Activated naive CD4-positive, alpha-beta T cell treated with Interleukin-2 at 50 U/mL for 16 hours (primary cell): ENCODE data around the gene ZNF678.
"Not testable (repeated sequence)": the region's sequence is repeated elsewhere in the genome, so short reads cannot be mapped to it uniquely, and the experiment has no call there.

ENCODE experiments used
- DNase-seq: peaks from one replicate; pipeline ENCODE4 v3.0.0-alpha.2; 2020

ZNF678 gene

DNA sequence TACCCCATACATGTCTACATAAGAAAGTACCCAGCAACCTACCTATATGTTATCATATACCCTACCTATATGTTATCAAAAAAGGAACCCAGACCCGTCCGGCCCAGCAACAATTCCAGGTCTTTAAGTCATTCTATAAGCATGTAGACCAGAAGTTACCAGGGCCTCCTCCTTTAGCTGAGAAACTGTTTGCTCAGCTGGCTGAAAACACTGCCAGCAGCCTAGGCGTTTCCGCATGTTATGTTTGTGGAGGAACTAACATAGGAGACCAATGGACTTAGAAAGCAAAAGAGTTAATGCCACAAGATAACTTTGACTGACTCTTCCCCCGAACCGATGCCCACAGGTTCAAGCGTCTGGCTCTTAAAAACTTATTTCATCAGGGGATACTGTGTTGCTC is 7.1 kb upstream of the ZNF678 start:
- DNase-seq, result no peak

DNA sequence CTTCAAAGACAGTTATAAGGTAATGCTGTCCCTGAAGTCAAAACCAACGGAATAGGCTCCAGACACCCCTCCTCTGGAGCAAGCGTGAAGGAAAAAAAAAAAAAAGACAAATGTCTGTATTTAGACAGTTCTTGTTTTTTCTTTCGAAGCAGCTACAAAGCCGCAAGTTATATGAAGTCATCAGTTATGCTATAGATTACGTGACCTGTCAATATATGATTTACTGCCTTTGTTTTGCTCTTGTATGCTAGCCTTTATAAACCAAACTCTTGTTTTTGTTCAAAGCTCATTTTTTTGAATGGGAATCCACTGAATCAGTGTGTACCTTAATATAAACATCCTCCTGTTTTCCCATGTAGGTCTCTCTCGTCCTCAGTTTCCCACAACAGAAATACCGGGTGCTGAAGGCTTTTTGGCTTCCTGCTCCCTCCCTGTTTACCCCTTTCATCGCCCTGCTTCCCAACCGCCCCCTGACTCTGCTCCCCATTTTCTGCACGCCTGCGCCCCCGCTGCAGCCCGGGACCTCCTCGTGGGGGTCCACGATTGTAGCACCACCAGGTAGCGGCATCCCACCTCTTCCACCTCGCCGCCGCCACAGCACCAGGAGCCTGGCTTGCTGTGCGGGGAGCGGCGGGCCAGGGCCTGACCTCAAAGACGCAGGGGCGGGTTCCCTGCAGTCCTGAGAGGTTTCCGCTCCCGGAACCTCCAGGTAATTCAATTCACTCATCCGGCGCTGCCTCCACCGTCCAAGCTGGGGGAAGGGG is 5.2 kb upstream of the ZNF678 start:
- no peak for DNase-seq

DNA sequence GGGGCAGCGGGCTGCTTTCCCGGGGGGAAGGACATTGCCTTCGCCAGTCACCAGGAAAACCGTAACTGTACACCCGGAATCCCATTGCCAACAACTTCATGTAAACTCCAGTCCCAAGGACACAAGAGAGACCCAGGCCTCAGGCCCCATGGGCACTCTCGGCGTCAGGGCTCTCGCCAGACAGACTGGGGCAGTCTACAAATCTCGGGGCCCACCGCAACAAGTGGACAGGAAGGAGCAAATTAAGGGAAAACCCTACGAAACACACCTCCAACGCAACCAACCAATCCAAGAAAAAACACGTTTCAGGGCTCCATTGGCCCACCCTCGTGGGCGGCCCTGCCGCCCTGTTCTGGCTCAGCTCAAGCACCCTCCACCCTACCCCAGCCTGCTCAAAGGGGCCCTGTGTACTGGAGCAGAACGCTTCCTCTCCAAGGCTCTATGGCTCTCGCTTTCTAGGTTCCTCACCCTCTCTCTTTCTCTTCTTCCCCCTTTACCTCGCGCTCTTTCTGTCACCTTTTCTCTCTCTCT is 4.6 kb upstream of the ZNF678 start:
- DNase-seq, result no peak

DNA sequence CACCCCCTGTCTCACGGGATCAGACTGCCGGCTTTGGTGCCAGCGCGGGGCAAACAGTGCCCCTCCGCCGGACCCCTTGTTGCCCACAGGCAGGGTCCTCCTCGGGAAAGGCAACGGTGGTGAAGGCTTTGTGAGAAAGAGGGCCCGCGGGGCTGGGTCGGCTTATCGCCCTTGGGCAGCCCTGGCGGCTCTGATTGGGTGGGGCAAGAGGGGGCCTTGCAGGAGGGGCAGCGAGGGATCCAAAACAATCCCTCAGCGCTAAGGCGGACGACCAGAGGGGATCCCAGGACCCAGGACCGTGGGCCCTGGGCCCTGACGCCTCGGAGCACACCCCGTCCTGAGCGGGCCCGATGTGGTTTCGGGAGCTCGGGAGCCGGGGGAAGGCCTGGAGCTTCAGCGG is 3.9 kb upstream of the ZNF678 start:
- DNase-seq, result no peak

DNA sequence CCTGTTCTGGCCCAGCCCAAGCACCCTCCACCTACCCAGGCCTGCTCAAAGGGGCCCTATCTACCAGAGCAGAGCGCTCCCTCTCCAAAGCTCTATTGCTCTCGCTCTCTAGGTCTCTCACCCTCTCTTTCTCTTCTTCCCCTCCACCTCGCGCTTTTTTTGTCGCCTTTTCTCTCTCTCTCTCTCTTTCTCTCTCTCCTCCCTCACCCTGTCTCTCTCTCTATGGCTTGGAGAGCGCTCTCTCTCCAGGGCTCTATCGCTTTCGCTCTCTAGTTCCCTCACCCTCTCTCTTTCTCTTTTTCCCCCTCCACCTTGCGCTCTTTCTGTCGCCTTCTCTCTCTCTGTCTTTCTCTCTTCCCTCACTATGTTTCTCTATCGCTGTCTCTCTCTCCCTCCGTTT is 3.4 kb upstream of the ZNF678 start:
- no peak for DNase-seq

DNA sequence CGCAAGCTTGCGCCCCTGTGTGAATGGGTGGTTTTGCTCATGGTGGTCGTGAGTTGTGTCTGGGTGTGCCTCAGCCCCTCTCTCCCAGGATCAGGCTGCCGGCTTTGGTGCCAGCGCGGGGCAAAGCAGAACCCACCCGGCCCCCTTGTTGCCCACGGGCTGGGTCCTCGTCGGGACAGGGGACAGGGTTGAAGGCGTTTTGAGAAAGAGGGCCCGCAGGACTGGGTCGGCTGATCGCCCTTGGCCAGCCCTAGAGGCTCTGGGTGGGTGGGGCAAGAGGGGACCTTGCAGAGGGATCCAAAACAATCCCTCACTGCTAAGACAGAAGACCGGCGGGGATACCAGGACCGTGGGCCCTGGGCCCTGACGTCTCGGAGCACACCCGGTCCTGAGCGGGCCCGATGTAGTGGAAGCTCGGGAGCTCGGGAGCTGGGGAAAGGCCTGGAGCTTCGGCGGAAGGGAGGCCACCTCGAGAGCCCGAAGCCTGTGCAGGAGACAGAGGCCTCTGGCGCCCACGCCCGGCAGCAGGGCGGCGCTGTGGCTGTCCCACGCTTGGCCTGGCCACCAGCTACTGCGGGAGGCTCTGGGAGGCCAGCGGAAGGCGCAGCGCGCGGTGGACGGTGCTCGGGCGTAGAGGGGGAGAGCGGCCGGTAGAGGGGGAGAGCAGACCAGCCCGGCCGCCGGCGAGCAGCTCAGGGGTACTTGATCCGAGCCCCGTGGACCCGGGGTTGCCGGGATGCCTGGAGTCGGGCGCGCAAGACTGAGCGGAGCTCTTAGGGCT is 2.8 kb upstream of the ZNF678 start:
- no peak for DNase-seq

DNA sequence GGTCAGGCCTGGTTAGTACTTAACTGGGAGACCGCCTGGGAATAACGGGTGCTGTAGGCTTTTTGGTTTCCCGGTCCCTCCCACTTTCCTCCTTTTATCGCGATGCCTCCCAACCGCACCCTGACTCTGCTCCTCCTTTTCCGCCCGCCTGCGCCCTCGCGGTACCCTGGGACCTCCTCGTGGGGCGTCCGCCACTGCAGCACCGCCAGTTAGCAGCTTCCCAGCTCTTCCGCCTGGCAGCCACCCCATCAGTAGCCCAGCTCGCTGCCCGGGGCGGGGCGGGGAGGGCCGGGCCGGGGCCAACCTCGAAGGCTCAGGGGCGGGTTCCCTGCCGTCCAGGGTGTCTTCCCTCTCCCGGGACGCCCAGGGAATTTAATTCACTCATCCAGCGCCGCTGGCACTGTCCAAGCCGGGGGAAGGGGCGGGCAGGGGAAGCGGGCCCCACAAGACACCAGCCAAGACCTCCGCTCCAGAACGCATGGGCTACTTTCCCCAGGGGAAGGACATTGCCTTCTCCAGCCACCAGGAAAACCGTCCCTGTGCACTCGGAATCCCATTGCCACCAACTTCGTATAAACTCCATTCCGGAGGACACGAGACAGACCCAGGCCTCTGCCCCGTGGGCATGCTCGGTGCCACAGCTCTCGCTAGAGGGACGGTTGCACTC is 2.0 kb upstream of the ZNF678 start:
- DNase-seq, result no peak

DNA sequence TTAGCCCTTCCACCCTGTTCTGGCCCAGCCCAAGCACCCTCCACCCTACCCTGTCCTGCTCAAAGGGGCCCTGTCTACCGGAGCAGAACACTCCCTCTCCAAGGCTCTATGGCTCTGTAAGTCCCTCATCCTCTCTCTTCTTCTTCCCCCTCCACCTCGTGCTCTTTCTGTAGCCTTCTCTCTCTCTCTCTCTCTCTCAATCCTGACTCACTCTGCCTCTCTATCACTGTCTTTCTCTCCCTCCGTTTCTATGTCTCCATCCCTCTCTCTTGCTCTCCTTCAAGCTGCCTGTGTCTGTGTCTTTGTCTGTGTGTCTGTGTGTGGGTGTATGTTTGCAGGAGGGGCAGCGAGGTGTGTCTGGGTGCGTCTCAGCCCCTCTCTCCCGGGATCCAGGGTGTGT is 1.3 kb upstream of the ZNF678 start:
- DNase-seq, result no peak

DNA sequence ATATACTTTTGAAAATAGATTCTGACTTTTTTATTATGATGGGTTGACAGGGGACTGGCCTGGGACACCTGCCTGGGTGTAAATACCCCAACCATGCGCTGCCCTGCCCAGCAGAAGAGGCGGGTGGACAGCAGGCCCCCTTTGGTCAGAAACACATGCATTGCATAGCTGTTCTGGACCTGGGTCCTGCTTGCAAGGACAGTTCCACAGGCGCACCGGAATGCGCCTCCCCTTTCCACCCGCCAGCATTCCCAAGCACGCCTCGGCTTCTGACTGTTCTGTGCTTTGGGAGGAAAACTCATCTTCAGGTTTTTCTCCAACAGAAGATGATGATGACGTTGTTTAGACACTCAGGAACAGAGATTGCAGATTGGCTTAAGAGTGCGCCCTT is 428 bp upstream of the ZNF678 start:
- DNase-seq, result no peak

DNA sequence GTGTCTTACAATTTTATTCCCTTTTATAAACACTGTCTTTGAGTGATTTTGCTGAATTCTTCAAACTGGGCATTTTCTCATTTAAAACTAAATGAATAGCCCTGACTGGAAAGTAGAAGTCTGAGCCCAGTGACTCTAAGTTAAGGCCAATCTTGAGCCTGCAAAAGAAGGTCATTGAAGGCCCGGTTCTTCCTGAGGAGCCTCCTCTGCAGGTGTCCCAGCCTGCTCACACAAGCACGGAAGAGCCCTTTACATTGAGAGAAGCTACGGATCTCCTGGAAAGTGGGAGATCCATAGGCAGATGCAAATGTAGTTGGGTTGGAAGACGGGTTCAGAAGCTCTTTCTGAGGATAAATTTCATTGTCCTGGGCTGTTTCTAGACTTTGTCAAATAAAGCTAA is 3.9 kb downstream of the ZNF678 start:
- DNase-seq, result no peak

DNA sequence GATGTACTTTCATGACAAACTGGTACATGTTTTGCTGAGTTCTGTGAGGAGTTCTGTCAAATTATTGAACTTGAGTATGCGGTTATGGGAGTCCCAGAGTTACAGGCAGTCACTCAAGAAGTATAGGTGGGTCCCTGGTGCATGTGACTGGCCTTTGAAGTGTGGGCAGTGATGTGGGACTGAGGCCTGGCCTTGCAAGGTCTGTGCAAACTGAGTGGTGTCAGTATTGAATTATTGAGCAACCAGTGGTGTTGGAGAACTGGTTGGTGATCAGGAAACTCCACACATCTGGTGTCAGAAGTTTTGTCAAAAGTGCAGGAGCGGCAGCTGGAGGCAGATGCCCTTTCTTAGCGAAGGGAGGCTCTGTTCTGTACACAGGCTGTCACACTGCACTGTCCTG is 5.2 kb downstream of the ZNF678 start:
- DNase-seq, result no peak

DNA sequence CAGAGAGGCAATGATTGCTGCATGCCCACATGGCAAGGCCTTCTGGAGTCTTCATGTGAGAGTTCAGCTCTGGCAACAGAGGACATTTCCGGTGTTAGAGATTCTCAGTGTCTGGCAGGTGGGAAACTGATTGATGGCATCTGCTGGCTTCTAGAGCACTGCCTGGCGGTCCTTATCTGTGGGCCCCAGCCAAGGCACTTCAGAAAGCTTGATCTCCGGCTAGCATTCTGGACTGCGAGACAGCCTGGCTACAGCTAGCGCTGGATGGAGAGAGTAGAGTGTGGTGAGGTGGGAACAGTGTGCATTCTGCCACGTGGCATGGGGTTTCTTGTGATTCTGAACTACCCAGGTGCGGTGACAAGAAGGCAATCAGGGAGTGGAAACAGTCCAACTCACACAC is 9.4 kb downstream of the ZNF678 start:
- no peak for DNase-seq

DNA sequence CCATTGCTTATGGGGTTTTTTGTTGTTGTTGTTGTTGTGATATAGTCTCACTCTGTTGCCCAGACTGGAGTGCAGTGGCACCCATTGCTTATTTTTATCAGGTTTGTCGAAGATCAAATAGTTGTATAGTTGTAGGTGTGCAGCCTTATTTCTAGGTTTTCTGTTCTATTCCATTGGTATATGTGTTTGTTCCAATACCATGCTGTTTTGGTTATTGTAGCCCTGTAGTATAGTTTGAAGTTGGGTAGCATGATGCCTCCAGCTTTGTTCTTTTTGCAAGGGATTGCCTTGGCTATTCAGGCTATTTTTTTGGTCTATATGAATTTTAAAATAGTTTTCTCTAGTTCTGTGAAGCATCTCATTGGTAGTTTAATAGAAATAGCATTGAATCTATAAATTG is 11.6 kb downstream of the ZNF678 start:
- no peak for DNase-seq

DNA sequence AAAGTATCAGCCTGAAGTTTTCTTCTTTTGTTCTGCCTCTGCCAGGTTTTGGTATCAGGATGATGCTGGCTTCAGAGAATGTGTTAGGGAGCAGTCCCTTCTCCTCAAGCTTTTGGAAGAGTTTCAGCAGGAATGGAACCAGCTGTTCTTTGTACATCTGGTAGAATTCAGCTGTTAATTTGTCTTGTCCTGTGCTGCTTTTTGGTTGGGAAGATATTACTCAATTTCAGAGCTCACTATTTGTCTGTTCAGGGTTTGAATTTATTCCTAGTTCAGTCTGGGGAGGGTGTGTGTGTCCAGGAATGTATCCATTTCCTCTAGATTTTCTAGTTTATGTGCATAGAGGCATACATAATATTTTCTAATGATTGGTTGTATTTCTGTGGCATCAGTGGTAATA is 12.8 kb downstream of the ZNF678 start:
- no peak for DNase-seq

DNA sequence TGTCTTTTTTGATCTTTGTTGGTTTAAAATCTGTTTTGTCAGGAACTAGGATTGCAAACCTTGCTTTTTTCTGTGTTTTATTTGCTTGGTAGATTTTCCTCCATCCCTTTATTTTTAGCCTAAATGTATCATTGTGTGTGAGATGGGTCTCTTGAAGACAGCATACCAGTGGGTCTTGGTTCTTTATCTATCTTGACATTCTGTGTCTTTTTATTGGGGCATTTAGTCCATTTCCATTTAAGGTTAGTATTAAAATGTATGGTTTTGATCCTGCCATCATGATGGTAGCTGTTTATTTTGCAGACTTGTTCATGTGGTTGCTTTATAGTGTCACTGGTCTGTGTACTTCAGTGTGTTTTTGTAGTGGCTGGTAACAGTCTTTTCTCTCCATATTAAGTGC is 14.1 kb downstream of the ZNF678 start:
- DNase-seq, result no peak

DNA sequence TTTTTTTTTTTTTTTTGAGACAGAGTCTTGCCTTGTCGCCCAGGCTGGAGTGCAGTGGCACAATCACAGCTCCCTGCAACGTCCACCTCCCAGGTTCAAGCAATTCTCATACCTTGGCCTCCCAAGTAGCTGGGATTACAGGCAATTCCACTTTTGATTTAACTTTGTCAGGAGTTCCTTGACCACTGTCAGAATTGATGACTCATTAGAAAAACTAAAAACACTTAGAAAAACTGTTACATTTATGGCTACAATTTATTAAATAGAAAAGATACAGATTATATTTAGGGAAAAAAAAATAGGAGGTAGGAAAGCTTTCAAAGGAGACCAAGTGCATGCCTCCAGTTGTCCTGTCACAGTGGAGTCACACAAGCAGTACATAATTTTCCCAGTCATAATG is 20.0 kb downstream of the ZNF678 start:
- no peak for DNase-seq

DNA sequence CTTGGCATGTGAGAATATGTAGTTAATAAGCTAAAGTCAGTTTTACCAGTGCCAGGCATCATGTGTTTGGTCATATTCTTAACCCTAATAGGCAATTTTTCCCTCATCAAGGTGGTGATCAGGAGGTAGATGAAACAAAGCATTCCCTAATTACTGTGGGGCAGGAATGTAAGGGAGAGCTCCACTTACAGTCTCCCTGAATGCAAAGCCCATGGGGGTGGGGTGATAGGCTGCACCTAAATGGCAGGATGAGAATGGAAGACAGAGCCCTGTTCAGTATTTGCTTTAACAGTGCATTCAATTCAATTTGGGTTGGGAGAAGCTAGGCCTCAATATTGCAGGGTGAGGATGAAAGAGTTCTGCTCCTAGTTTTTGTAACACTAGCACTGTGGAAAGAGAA is 23.4 kb downstream of the ZNF678 start:
- no peak for DNase-seq

DNA sequence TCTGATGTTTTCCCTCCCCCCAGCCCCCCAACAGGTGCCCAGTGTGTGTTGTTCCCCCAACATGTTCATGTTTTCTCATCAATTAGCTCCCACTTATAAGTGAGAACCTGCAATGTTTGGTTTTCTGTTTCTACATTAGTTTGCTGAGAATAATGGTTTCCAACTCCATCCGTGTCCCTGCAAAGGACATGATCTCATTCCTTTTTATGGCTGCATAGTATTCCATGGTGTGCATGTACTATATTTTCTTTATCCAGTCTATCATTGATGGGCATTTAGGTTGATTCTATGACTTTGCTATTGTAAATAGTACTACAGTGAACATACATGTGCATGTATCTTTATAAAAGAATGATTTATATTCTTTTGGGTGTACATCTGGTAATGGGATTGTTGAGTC is 24.6 kb downstream of the ZNF678 start:
- DNase-seq, result no peak

DNA sequence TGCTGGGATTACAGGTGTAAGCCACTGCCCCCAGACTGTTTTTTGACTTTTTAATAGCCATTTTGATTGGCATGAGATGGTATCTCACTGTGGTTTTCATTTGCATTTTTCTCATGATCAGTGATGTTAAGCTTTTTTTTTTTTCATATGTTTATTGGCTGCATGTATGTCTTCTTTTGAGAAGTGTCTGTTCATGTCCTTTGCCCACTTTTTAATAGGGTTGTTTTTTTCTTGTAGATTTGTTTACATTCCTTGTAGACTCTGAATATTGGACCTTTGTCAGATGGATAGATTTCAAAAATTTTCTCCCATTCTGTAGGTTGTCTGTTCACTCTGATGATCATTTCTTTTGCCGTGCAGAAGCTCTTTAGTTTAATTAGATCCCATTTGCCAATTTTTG is 25.4 kb downstream of the ZNF678 start:
- DNase-seq, result not testable (repeated sequence)

DNA sequence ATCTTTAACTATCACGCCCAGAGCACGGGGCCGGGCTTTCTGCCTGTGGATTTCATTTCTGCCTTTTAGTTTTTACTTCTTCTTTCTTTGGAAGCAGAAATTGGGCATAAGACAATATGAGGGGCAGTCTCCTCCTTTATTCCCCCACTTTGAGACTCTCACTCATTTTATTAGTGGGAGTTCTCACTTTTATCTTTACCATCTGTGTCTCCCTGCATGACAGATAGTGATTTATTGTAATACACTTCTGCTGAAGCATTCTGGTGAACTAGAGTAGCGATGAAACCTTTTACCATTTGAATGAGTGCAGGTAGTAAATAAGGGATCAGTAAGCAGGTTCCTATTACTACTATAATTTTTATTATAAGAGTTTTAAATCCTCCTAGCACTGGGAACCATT is 26.4 kb downstream of the ZNF678 start:
- DNase-seq, result not testable (repeated sequence)

DNA sequence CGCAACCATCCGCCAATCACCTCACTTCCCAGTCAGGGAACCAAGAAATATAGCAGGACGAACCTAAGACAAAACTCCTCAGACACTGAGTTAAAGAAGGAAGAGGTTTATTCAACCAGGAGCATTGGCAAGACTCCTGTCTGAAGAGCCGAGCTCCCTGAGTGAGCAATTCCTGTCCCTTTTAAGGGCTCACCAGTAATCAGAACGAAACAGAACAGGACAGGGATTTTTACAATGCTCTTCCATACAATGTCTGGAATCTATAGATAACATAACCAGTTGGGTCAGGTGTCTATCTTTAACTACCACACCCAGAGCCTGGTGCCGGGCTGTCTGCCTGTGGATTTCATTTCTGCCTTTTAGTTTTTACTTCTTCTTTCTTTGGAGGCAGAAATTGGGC is 32.9 kb downstream of the ZNF678 start:
- DNase-seq, result not testable (repeated sequence)

DNA sequence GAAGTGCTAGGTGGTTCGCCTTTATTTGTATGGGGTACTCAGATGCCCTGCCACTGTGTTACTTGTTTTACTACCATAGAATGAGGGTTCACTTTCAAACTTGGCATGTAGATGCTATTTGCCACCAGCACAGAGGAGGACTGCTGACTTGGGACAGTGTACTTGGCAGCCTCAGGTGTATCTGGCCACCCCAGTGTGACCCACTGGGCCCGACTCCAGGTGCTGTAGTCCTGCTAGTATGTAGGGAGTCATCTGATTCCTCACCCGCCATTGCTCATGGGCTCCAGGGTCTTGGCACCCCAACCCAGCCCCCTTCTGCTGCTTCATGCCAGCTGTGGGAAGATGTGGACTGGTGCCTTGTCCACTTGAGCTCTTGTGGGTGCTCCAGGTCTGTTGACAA is 40.0 kb downstream of the ZNF678 start:
- no peak for DNase-seq

DNA sequence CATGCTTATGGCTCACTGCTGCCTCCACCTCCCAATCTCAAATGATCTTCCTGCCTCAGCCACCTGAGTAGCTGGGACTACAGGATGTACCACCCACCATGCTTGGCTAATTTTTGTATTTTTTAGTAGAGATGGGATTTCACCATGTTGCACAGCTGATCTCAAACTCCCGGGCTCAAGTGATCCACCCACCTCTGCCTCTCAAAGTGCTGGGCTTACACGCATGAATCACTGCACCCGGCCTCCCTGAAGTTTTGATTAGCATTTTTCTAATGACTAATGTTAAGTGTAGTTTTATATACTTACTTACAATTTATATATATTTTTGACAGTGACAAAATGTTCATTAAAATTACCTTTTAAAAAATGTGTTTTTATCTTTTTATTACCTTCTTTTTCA is 41.1 kb downstream of the ZNF678 start:
- DNase-seq, result no peak

DNA sequence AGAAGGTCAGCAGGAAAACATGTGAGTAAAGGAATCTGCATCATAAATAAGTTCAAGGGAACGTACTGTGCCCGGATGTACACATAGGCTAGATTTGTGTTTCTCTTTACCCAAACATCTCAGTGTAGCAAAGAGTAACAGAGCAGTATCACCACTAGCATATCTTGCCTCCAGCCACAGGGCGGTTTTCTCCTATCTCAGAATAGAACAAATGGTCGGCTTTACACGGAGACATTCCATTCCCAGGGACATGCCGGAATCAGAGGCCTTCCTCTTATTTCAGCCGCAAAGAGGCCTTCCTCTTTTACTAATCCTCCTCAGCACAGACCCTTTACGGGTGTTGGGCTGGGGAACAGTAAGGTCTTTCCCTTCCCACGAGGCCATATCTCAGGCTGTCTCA is 42.9 kb downstream of the ZNF678 start:
- DNase-seq, result not testable (repeated sequence)
